ENCODE measurements around the gene DCST2.
"Not testable (repeated sequence)": the region's sequence is repeated elsewhere in the genome, so short reads cannot be mapped to it uniquely, and the experiment has no call there.

The DCST2 gene

GRCh38 chr1:154998201-154998780 is 35.3 kb downstream of the DCST2 start:
- no peak for DNase-seq (ENCODE audit: low read depth)

- DNase-seq (ENCODE audit: low read depth), result no peak
Observed at GRCh38 chr1:154996966-154997701, 36.4 kb downstream of the DCST2 start.

DNA sequence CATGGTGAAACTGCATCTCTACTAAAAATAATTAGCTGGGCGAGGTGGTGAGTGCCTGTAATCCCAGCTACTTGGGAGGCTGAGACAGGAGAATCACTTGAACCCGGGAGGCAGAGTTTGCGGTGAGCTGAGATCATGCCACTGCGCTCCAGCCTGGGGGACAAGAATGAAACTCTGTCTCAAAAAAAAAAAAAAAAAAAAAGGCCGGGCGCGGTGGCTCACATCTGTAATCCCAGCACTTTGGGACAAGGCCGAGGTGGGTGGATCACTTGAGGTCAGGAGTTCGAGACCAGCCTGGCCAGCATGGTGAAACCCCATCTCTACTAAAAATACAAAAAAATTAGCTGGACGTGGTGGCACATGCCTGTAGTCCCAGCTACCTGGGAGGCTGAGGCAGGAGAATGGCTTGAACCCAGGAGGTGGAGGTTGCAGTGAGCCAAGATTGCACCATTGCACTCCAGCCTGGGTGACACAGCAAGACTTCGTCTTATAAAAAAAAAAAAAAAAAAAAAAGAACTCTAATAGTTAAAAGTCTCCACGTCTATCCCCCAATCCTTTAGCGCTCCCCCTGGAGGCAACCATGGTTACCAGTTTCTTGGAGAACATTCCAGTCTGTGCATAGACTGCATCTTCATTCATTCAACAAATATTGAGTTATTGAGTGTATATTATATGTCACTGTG is 38.1 kb downstream of the DCST2 start:
- DNase-seq (ENCODE audit: low read depth), result not testable (repeated sequence)

GRCh38 chr1:154994591-154994990 is 39.0 kb downstream of the DCST2 start:
- no peak for DNase-seq (ENCODE audit: low read depth)

- DNase-seq (ENCODE audit: low read depth), result no peak
Observed at GRCh38 chr1:154994269-154994587, 39.4 kb downstream of the DCST2 start.

DNA sequence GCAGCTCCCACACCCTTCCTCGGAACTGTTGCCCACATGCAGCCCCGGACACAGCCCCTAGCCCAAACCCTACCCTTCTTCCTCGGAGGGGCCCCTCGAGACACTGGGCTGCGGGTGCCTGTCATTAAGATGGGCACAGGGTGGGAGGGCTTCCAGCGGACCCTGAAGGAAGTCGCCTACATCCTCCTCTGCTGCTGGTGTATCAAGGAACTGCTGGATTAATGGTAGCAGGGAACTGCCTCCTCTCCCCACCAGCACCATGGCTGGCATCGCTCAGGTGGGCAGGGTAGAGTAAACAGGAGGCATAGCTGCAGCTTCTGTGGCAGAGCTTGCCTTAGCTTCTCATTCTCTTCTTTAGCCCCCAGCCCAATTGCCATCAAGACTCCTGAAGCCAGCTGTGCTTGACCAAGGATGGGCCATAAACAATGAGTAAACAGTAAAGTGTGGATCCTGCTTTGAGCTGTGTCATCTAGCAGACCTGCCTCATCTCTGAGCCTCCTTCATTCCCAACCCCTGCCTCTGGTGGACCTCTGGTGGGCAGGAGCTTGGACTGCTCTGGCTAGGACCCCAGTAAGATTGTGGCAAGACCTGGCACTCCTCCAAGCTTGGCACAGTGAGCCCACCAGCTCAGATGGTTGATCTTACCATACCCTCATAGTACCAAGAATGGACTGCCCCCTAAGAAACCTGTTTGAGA is 39.9 kb downstream of the DCST2 start, which contains the start of gene LENEP:
TSS of gene LENEP (plus strand) at position 15 of the 697 bp plus-strand sequence. CDS start at position 37, 22 bp downstream.
- DNase-seq (ENCODE audit: low read depth), result no peak

- DNase-seq (ENCODE audit: low read depth), result no peak
Observed at GRCh38 chr1:154992721-154993571, 40.6 kb downstream of the DCST2 start.

- no peak for DNase-seq (ENCODE audit: low read depth)
Observed at GRCh38 chr1:154990276-154990675, 43.3 kb downstream of the DCST2 start.

DNA sequence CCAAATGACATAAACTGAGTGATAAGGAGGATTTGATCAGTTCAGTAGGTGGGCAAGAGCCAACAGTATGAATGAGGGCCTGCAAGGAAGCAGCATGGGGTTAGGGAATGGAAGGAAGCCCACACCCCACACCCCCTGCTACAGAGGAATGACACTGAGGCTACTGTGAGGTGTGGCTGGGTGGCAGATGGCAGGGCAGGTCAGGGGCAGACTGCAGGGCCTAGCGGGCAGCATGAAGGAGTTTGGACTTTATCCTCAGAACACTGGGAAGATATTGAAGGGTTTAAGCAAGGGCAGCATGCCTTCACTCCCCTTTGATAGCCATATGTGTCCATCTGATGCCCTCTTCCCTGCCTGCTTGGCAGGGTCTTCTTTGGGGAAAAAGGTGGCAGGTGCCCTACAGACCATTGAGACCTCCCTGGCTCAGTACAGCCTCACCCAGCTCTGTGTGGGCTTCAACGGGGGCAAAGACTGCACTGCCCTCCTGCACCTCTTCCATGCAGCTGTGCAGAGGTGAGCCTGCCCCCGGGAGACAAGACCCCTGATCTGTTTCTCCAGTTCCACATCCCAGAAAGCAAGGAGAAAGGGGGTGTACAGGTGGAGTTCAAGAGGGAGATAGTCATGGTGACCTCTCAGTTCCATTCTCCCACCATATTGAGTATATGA is 44.3 kb downstream of the DCST2 start:
- no peak for DNase-seq (ENCODE audit: low read depth)

DNA sequence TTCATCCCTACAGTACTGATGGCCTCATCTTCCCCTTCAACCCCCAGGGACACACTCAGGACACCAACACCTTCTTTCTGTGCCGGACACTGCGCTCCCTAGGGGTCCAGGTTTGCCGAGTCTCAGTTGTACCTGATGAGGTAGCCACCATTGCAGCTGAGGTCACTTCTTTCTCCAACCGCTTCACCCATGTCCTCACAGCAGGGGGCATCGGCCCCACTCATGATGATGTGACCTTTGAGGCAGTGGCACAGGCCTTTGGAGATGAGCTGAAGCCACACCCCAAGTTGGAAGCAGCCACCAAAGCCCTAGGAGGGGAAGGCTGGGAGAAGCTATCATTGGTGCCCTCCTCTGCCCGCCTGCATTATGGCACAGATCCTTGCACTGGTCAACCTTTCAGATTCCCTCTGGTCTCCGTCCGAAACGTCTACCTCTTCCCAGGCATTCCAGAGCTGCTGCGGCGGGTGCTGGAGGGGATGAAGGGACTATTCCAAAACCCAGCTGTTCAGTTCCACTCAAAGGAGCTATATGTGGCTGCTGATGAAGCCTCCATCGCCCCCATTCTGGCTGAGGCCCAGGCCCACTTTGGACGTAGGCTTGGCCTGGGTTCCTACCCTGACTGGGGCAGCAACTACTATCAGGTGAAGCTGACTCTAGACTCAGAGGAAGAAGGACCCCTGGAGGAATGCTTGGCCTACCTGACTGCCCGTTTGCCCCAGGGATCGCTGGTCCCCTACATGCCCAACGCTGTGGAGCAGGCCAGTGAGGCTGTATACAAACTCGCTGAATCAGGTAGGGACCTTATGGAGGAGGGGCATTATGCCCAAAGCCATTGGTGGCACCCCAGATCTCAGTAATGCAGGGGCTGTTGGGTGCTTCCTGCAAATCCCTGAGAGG is 45.3 kb downstream of the DCST2 start:
- DNase-seq (ENCODE audit: low read depth), result no peak

GRCh38 chr1:154987326-154987725 is 46.3 kb downstream of the DCST2 start:
- no peak for DNase-seq (ENCODE audit: low read depth)

GRCh38 chr1:154986736-154987135 is 46.8 kb downstream of the DCST2 start:
- not testable (repeated sequence) for DNase-seq (ENCODE audit: low read depth)

DNA sequence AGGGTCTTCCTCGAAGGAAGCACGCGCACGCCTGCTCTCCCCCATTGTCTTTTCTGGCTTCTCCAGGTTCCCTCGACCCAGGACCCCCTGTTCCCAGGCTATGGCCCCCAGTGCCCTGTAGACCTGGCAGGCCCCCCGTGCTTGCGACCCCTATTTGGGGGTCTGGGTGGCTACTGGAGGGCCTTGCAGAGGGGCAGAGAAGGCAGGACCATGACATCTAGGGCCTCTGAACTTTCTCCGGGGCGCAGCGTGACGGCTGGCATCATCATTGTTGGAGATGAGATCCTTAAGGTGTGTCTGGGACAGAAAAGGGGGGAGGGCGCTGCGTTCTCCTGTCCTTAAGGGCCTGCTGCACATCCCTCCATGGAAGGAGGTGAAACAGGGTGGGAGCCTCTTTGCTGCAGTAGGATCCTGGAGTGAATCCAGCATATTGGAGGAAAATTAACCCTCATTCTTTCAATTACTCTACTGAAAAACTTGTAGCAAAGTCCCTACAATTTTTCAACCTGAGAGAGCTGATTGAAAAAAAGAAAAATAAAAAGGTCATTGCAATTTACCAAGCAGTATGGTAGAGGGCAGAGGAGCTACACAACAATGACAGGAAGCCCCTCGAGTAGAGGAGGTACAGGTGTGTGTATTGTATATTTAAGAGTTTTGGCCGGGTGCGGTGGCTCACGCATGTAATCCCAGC is 49.7 kb downstream of the DCST2 start:
- no peak for DNase-seq (ENCODE audit: low read depth)

DNA sequence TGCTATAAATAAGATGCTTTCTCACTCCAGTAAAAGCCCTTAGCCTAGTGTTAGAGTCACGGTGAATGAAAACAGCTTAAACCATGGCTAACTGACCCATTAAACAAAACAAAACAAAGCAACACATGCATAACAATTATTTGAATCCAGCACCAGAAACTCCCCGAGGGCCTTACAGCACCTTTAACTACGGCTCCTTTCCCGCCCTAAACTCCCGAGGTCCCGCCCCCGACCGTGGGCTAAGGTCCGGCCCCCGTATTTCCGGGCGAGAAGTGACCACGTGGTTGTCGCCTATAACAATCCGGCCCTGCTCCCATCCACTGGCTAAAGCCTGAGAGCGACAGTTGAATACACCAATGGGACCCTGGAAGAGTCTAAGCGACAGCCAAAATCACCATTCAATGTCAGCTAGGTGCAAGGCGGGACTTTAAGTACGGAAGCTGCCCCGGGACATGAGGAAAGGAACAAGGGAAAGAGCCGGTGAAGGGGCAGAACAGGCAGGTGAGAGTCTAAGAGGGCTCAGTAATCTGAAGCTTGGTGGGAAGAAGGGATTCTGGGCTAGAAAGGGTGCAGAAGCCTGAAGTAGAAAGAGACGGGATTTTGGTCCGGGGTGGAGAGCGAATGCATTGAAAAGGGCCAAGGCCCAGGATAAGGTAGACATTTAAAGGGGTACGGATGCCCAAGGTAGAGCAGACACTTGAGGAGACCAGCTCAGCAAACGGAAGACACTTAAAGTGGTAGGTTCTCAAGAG is 50.5 kb downstream of the DCST2 start, which contains the start of gene FLAD1:
TSS of gene FLAD1 (plus strand) at position 448 of the 752 bp plus-strand sequence. CDS start 351 bp downstream, outside the sequence.
- peak; percentile 90 for DNase-seq (ENCODE audit: low read depth)

DNA sequence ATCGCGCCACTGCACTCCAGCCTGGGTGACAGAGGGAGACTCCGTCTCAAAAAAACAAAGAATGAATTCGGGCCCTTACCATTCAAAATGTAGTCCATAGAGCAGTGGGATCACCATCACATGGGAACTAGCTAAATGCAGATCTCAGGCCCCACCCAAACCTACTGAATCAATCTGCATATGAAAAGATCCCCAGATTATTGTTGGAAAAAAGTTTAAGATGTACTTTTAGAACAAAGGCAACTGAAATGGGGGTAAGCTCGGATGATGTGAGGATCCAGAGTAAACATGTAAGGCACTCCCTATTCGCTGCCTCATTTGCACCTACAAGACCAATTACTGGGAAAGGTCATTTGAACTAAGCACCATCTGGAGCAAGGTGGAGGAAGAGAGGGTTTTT is 51.2 kb downstream of the DCST2 start:
- DNase-seq (ENCODE audit: low read depth), result no peak

- DNase-seq (ENCODE audit: low read depth), result no peak
Observed at GRCh38 chr1:154978360-154978759, 55.2 kb downstream of the DCST2 start.

- not testable (repeated sequence) for DNase-seq (ENCODE audit: low read depth)
Observed at GRCh38 chr1:154977762-154978161, 55.8 kb downstream of the DCST2 start.

DNA sequence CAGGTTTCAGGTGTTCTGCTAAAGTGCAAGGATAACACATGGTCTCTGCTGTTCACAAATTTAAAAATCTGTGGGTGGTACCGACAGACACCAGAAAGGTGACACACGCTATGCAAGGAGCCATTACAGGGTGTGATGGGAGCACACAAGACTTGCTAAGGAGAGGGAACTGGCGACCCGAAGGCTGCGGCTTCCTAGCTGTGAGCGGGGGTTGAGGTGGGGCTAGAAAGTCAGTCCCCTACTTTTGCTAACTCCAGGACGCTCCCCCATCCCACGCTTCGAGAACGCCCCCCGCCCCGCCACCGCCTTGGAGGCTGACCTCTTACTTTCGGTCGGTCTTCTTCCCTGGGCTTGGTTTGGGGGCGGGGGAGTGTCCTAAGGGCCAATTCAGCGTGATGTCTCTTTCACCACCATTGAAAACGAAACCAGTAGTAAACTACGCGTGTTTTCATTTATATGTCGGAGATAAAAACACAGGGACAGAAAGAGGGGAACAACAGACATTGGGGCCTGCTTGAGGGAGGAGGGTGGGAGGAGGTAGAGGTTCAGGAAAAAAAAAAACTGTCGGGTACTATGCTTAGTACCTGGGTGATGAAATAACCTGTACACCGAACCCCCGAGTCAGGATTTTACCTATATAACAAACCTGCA is 58.0 kb downstream of the DCST2 start:
- peak; percentile 65 for DNase-seq (ENCODE audit: low read depth)

All from stimulated activated CD8-positive, alpha-beta memory T cell treated with anti-CD3 and anti-CD28 coated beads, Interleukin-4, amount 100 ng/mL, for 24 hours (primary cell).